Upper lobe of right lung (tissue), 1 donor: ENCODE data around the gene PIP5K1B. TPM values are rescaled to one million over a fixed set of nuclear protein-coding genes. Genes with fewer than 3 reads are reported as not detected.

ENCODE experiments used
- ATAC-seq: fragments of 200-7000 bp; cut with Tn5 transposase; one replicate; pipeline ENCODE4 v1.9.1; 2020; ENCODE audit warnings: mild to moderate bottlenecking, moderate library complexity
- DNase-seq: peaks from one replicate; pipeline ENCODE4 v3.0.0-alpha.2; 2020
- H3K27ac ChIP-seq: fragments of 200-600 bp; one replicate; pipeline ENCODE4 v1.8.0; 2022
- H3K27me3 ChIP-seq: fragments of 200-600 bp; one replicate; pipeline ENCODE4 v1.8.0; 2022; ENCODE audit warnings: mild to moderate bottlenecking
- H3K36me3 ChIP-seq: fragments of 200-600 bp; one replicate; pipeline ENCODE4 v1.8.0; 2022
- H3K4me1 ChIP-seq: fragments of 200-600 bp; one replicate; pipeline ENCODE4 v1.8.0; 2022
- H3K4me3 ChIP-seq: fragments of 200-600 bp; one replicate; pipeline ENCODE4 v1.8.0; 2022; ENCODE audit warnings: mild to moderate bottlenecking
- H3K9me3 ChIP-seq: fragments of 200-600 bp; one replicate; pipeline ENCODE4 v1.8.0; 2022
- CTCF ChIP-seq: fragments of 200-600 bp; IDR thresholded peaks from one replicate; pipeline ENCODE4 v1.8.0; 2022; ENCODE audit warnings: antibody characterized with exemption
- intact Hi-C: fragments of 100-400 bp; cut with DNase I; formaldehyde crosslinking; loops from one replicate; pipeline ENCODE4 v1.11.0; 2022
- total RNA-seq: library from RNA; stranded (reverse); fragmentation: NEBNext Ultra II Directional; extraction: Animal tissue kit (Norgen Biotek cat#: 25700); gene quantifications from one replicate; pipeline ENCODE4 v1.2.1, GENCODE V29; 2021
- donor health status: DM: no; HTN: yes; CAD: no; lungs with severe emphysema.

Gene PIP5K1B
- total RNA-seq, 1 donor from 2014 or later, result 36.5 TPM

- Histone ChIP-seq H3K36me3 (no peaks in the 10 kb centered on the region), H3K4me1 (peaks cover 5% of the 10 kb centered on the region), H3K27ac (no peak overlapping the region), H3K27me3 (no peaks in the 10 kb centered on the region), H3K9me3 (no peaks in the 10 kb centered on the region), H3K4me3 (no peak overlapping the region)
- no peak for TF ChIP-seq CTCF
- no peak for ATAC-seq
- no peak for DNase-seq
- intact Hi-C loops, result no loop called here
These were observed 39.4 kb downstream of the PIP5K1B start for GRCh38 chr9:68744426-68744825.

GRCh38 chr9:68746525-68746924 is 41.5 kb downstream of the PIP5K1B start:
- no peak for ATAC-seq
- peak overlapping the region; percentile 66 for H3K27ac ChIP-seq

GRCh38 chr9:68747043-68747533 is 42.0 kb downstream of the PIP5K1B start:
- ATAC-seq (peak; percentile 46), DNase-seq (no peak)

More at GRCh38 chr9:68746525-68746924, 41.5 kb downstream of the PIP5K1B start:
- Histone ChIP-seq H3K4me1 (no peaks in the 10 kb centered on the region), H3K36me3 (no peaks in the 10 kb centered on the region), H3K27me3 (no peaks in the 10 kb centered on the region), H3K9me3 (no peaks in the 10 kb centered on the region), H3K4me3 (no peak overlapping the region)
- intact Hi-C loops, result no loop called here
- TF ChIP-seq CTCF, result no peak
- no peak for DNase-seq

GRCh38 chr9:68749135-68749534 is 44.1 kb downstream of the PIP5K1B start:
- H3K27ac ChIP-seq, result peak overlapping the region; percentile 83
- H3K9me3 ChIP-seq, result no peaks in the 10 kb centered on the region
- no peaks in the 10 kb centered on the region for H3K27me3 ChIP-seq
- H3K36me3 ChIP-seq, result no peaks in the 10 kb centered on the region
- intact Hi-C loops, result no loop called here
- H3K4me3 ChIP-seq, result no peak overlapping the region
- DNase-seq, result no peak
- H3K4me1 ChIP-seq, result no peaks in the 10 kb centered on the region
- TF ChIP-seq CTCF, result no peak
- ATAC-seq, result peak; percentile 41

More at GRCh38 chr9:68747043-68747533, 42.0 kb downstream of the PIP5K1B start:
- TF ChIP-seq CTCF, result no peak
- Histone ChIP-seq H3K27ac (peak overlapping the region; percentile 66), H3K4me3 (no peak overlapping the region), H3K27me3 (no peaks in the 10 kb centered on the region), H3K9me3 (no peaks in the 10 kb centered on the region), H3K36me3 (no peaks in the 10 kb centered on the region), H3K4me1 (no peaks in the 10 kb centered on the region)
- intact Hi-C loops, result no loop called here

GRCh38 chr9:68749579-68750159 is 44.6 kb downstream of the PIP5K1B start:
- Histone ChIP-seq H3K27ac (peak overlapping the region; percentile 83), H3K4me1 (no peaks in the 10 kb centered on the region), H3K36me3 (no peaks in the 10 kb centered on the region), H3K4me3 (no peak overlapping the region), H3K9me3 (no peaks in the 10 kb centered on the region), H3K27me3 (no peaks in the 10 kb centered on the region)
- ATAC-seq, result peak; percentile 97
- intact Hi-C loops, result no loop called here
- TF ChIP-seq CTCF, result no peak
- peak; percentile 70 for DNase-seq
